Osteocyte (in vitro differentiated cells): ENCODE measurements around the gene SIM2. TPM values are rescaled to one million over a fixed set of nuclear protein-coding genes. Genes with fewer than 3 reads are reported as not detected.

ENCODE experiments used
- DNase-seq: peaks from one replicate; pipeline ENCODE4 v3.0.0; 2021; ENCODE audit warnings: mixed read lengths; ENCODE audit not compliant: unreplicated experiment; ENCODE audit errors: extremely low spot score
- H3K27ac Mint-ChIP-seq: one replicate; pipeline ENCODE4 v1.8.0; 2021; ENCODE audit warnings: mild to moderate bottlenecking, mixed read lengths; ENCODE audit not compliant: unreplicated experiment
- H3K27me3 Mint-ChIP-seq: one replicate; pipeline ENCODE4 v1.8.0; 2021; ENCODE audit warnings: mixed read lengths; ENCODE audit not compliant: unreplicated experiment
- H3K36me3 Mint-ChIP-seq: one replicate; pipeline ENCODE4 v1.8.0; 2021; ENCODE audit warnings: mixed read lengths; ENCODE audit not compliant: unreplicated experiment
- H3K4me1 Mint-ChIP-seq: one replicate; pipeline ENCODE4 v1.8.0; 2021; ENCODE audit warnings: mixed read lengths; ENCODE audit not compliant: unreplicated experiment
- H3K4me3 Mint-ChIP-seq: one replicate; pipeline ENCODE4 v1.8.0; 2021; ENCODE audit warnings: mild to moderate bottlenecking, moderate library complexity, mixed read lengths; ENCODE audit not compliant: unreplicated experiment
- H3K9me3 Mint-ChIP-seq: one replicate; pipeline ENCODE4 v1.8.0; 2021; ENCODE audit warnings: mixed read lengths; ENCODE audit not compliant: unreplicated experiment
- total RNA-seq: library from RNA; stranded (reverse); gene quantifications from 2 replicates; pipeline ENCODE4 v1.2.1, GENCODE V29; 2021
- TF ChIP-seq, protein P1 (sequence below): fragments of 200-600 bp; sonication (generic); IDR thresholded peaks from 2 replicates; pipeline ENCODE4 v1.5.0; 2021; ENCODE audit warnings: antibody characterized with exemption, mild to moderate bottlenecking, moderate library complexity

Gene SIM2
- total RNA-seq, 1 donor from 2014 or later: 1.5 TPM

DNA sequence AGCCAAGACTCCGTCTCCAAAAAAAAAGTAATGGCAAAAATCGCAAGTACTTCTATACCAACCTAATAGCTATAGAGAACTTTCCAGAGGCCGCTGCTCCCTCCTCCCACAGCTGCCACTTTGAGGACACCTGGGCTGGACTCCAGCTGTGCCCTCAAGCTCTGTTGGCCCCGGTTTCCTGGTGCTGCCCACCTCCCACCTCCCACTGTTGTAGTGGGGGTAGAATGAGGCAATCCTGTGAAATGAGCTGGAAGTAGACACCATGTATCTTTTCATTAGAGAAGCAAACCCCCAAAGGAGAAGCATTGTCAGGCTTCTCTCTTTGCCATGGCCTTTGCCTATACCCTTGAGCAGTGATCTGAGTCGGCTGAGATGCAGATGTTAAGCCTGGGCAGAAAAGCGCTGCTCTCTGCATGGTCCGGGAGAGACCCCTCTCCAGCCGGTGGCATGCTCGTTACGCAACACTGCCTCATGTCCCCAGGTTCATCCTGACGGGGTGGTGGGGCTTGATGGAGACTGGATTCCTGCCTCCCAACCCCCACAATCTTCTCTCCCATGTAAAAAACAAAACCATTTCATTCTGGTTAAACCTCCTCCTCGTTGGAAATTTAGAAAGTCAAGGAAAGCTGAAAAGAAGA, 39.7 kb downstream of the SIM2 start:
- DNase-seq: no peak
- no peaks in the 10 kb centered on the region for H3K9me3 Mint-ChIP-seq
- TF ChIP-seq, protein P1, sequence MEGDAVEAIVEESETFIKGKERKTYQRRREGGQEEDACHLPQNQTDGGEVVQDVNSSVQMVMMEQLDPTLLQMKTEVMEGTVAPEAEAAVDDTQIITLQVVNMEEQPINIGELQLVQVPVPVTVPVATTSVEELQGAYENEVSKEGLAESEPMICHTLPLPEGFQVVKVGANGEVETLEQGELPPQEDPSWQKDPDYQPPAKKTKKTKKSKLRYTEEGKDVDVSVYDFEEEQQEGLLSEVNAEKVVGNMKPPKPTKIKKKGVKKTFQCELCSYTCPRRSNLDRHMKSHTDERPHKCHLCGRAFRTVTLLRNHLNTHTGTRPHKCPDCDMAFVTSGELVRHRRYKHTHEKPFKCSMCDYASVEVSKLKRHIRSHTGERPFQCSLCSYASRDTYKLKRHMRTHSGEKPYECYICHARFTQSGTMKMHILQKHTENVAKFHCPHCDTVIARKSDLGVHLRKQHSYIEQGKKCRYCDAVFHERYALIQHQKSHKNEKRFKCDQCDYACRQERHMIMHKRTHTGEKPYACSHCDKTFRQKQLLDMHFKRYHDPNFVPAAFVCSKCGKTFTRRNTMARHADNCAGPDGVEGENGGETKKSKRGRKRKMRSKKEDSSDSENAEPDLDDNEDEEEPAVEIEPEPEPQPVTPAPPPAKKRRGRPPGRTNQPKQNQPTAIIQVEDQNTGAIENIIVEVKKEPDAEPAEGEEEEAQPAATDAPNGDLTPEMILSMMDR: no peak
- peaks cover 8% of the 10 kb centered on the region for H3K27me3 Mint-ChIP-seq
- H3K4me3 Mint-ChIP-seq: no peak overlapping the region
- no peaks in the 10 kb centered on the region for H3K36me3 Mint-ChIP-seq
- H3K27ac Mint-ChIP-seq: no peak overlapping the region
- no peaks in the 10 kb centered on the region for H3K4me1 Mint-ChIP-seq

DNA sequence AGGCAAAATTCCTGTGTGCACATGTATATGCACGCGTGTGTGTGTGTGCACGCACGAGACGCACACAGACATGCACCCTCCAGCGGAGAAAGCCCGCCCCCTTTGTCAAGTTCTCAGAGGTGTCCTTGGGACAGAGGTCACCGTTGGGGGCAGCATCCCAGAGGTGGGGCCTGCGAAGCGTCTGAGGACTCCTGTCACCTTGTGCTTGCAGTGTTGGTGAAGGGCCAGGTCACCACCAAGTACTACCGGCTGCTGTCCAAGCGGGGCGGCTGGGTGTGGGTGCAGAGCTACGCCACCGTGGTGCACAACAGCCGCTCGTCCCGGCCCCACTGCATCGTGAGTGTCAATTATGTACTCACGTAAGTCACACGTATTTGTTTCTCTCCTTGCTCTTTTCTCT, 42.6 kb downstream of the SIM2 start:
- Mint-ChIP-seq H3K36me3 (peaks cover 3% of the 10 kb centered on the region), H3K9me3 (no peaks in the 10 kb centered on the region), H3K4me3 (no peak overlapping the region), H3K4me1 (peaks cover under 1% of the 10 kb centered on the region), H3K27me3 (peaks cover 8% of the 10 kb centered on the region), H3K27ac (no peak overlapping the region)
- DNase-seq: no peak
- TF ChIP-seq, protein P1: no peak

- Mint-ChIP-seq H3K4me1 (peaks cover 7% of the 10 kb centered on the region), H3K4me3 (no peak overlapping the region), H3K27me3 (peaks cover 8% of the 10 kb centered on the region), H3K27ac (no peak overlapping the region), H3K36me3 (peaks cover 3% of the 10 kb centered on the region), H3K9me3 (no peaks in the 10 kb centered on the region)
- TF ChIP-seq, protein P1: no peak
- DNase-seq: no peak
These were observed 44.1 kb downstream of the SIM2 start for GRCh38 chr21:36743008-36743407.

- TF ChIP-seq, protein P1: no peak
- DNase-seq: no peak
- H3K9me3 Mint-ChIP-seq: no peaks in the 10 kb centered on the region
- H3K27me3 Mint-ChIP-seq: peaks cover 8% of the 10 kb centered on the region
- peaks cover 3% of the 10 kb centered on the region for H3K36me3 Mint-ChIP-seq
- no peak overlapping the region for H3K27ac Mint-ChIP-seq
- H3K4me3 Mint-ChIP-seq: no peak overlapping the region
- peaks cover 7% of the 10 kb centered on the region for H3K4me1 Mint-ChIP-seq
These were observed 44.5 kb downstream of the SIM2 start for GRCh38 chr21:36743446-36743845.

DNA sequence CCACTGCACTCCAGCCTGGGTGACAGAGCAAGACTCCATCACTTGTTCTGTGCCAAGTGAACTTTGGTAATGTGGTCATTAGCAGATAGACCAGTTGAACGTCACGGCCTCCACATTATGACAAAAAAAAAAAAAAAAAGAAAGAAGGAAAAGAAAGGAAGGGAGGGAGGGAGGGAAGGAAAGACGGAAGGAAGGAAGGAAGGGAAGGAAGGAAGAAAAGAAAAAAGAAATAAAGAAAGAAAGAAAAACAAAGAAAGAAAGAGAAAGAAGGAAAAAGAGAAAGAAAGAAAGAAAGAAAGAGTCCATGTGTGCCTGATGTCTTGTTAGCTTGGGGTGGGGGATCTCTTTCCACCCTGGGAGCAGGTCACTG, 45.3 kb downstream of the SIM2 start:
- Mint-ChIP-seq H3K27me3 (peaks cover 5% of the 10 kb centered on the region), H3K4me3 (no peak overlapping the region)
- TF ChIP-seq, protein P1: no peak

More for the DNA sequence above, 45.3 kb downstream of the SIM2 start:
- Mint-ChIP-seq H3K9me3 (no peaks in the 10 kb centered on the region), H3K36me3 (peaks cover 3% of the 10 kb centered on the region), H3K4me1 (peaks cover 7% of the 10 kb centered on the region), H3K27ac (no peak overlapping the region)
- DNase-seq: no peak
